HG03432 (cell line): ENCODE results near the gene NT5C1A.

Experiments used
- ATAC-seq: cut with Tn5 transposase; IDR thresholded peaks from one replicate; pipeline ENCODE4 v1.9.1; 2021; ENCODE audit warnings: mild to moderate bottlenecking, moderate library complexity; ENCODE audit not compliant: unreplicated experiment

NT5C1A gene

GRCh38 chr1:39663559-39663958, 8.3 kb downstream of the NT5C1A start:
- no peak for ATAC-seq

DNA sequence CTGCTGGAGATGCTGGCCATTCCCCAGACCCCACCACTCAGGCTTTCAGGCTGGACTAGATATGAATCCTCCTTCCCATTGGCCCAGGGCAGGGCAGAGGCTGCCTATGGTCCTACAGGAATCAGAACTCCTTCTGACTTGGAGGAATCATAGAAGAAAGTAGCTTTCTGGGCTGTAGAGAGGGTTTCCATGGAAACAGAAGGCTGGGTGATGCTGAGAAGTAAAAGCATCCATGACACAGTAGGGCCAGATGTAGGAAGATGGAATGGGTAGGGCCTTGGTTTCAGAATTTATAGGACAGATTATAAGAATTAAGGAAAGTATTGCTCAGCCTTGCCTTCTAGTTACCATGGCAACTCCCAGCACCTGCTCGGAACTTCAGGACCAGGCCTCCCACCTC, 9.0 kb downstream of the NT5C1A start:
- ATAC-seq = no peak

DNA sequence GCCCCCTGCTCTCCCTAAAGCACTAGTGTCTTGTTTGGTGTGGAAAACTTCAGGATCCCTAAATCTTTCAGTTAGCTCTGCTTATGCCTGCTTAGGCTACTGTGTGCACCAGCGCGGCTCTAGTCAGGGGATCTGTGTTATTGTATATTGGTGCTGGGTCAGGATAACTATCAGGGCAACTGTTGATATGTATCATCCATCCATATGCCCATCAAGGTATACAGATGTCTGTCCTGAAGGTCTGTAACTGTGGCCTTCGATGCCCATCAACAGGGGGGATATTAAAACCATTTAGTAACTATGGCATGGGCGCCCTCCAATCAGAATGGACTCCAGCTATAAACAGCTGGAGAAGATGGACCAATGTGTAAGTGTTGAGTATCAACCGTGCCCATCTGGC, 12.4 kb downstream of the NT5C1A start:
- ATAC-seq = no peak

DNA sequence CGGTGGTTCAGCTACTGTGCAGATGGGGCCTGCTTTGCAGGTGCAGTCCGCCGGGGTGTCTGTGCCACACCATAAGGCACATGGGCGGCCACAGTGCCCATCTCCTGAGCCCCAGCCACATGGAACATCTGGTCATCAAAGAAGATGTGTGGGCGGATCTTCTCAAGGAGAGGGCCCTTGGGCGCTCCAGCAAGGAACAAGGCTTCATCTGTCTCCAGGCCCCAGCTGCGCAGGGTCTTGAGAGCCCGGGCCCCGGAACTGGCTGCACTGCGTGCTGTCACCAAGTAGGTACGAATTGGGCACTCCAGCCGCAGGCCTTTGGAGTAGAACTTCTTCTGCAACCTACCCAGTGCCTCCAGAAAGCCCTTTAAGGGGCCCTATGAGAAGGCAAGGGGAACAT, 12.8 kb downstream of the NT5C1A start:
- no peak for ATAC-seq

DNA sequence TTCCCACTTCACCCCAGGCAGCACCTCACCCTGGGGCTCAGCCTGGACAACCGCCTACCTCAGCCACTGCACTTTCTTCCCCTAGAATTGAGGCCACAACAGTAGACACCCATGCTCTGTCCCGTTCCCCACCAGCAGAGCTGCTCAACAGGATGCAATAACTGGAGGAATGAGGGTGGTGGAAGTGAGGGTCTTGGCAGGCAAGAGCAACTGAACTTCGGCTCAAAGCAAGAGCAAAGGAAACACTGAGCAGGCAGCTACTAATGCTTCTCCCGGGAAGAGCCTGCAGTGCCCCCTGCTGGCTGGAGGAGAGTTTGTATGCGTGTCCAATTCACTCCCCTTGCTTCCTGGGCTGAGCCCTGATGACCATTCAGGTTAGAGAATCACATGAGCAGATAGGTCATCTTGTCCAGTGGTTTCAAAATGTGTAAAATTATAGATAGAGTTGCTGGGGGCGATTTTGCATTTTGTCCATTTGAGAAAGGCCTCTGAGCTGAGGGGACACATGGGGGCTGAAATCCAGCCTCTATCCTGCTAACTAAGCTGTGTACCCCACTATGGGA, 13.9 kb downstream of the NT5C1A start:
- ATAC-seq = no peak

DNA sequence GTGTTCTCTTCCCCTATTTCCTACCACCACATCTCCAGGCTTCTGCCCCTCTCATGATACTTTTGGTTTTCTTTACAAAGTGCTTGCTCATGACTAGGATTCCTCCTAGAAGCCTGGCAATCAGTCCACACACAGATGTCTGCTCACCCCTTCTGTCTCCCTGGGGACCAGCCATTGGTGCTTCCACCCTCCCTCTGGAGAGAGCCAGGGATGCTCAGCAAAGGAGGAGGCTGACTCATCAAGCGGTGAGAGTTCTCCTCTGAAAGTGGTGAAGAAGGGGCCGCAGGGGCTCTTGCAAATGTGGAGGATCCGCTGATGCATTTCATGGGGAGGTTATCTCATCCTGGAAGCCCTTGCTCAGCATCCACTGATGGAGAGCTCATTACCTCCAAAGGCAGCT, 14.5 kb downstream of the NT5C1A start:
- ATAC-seq = no peak

GRCh38 chr1:39656391-39656790, 15.5 kb downstream of the NT5C1A start:
- no peak for ATAC-seq

DNA sequence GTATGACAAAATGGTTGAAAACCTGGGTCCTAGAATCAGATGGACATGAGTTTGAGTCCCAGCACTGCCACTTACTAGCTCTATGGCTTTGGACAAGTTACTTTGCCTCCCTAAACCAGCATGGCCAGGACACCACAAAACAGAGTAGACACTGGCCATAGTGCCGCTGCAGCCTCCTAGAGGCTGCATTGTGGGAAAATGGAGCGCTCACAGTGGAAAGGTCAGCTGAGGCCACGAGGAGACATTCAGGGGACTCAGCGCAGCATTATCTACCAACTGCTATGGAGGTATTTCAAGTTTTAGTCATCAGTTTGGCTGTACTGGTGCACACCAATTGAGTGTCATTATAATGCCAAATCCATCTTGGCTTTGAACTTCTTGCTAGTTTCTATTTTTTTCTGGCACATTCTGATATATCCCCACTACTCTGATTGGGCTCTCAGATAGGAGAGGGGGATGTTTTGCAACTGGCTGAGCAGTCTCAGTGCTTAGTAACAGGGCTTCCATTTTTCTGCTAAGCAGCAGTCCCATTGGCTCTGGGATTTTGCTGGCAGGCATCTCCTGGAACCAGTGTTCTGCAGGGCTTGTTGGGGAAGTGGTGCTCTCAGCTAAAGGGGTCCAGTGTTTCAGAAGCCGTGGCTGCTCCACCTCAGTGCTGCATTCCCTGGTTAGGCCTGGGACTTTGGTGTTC, 16.2 kb downstream of the NT5C1A start:
- no peak for ATAC-seq

- no peak for ATAC-seq
Measured at GRCh38 chr1:39654291-39654690, 17.6 kb downstream of the NT5C1A start.

DNA sequence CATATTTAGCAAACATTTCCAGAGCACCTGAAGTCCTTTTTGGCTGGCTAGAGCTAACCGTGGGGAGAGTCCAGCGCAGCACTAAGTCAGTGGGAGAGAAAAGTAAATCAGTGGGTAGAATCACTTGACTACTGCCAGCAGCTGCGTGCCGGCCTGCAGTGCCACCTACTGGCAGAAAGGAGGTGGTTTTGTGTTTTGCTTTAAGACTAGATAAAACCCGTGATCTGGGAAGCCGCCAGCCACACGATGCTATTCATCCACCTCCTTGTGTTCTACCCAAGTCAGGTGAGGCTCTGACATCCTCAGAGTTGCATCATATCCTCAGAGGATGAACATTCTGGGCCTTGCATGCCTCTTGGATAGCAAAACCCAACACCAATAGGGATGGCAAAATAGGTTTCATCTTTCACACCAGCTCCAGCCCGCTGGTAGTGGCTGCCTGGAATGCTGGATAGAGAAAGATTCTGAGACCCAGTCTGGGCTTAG, 18.3 kb downstream of the NT5C1A start:
- no peak for ATAC-seq

GRCh38 chr1:39652554-39652953, 19.4 kb downstream of the NT5C1A start:
- ATAC-seq = no peak

GRCh38 chr1:39652105-39652504, 19.8 kb downstream of the NT5C1A start:
- ATAC-seq = no peak

DNA sequence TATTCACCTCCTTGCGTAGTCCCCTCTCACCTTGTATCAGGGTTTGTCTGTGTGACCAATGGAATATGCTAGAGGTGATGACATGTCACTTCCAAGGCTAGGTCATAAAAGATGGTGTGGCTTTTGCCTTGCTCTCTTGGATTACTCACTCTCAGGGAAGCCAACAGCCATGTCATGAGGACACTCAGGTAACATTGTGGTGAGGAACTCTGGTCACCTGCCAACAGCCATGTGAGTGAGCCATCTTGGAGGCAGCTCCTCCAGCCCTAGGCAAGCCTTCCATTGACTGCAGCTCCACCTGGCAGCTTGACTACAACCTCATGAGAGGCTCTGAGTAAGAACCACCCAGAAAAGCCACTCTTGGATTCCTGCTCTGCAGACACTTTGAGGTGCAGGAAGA, 21.5 kb downstream of the NT5C1A start:
- ATAC-seq = no peak

- no peak for ATAC-seq
Measured at GRCh38 chr1:39649636-39650185, 22.2 kb downstream of the NT5C1A start.

- no peak for ATAC-seq
Measured at GRCh38 chr1:39648496-39648895, 23.4 kb downstream of the NT5C1A start.

DNA sequence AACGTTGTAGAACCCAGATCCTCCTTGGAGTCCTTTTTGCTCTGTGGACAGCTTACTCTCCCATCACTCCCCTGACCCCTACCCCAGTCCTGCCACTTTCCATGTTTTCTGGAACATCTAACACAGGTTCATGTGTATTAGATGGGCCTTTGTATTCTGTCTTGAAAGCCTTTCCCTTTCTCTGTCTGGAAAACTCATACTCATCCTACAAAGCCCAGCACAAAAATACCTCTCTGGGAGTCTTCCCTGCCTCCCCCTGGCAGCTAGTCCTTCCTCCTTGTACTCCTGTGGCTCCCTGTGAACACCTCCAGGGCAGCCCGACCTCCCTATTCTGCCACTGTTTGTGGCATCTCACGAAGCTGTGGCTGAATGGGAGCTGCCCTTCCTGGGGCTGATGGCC, 24.7 kb downstream of the NT5C1A start:
- no peak for ATAC-seq

- no peak for ATAC-seq
Measured at GRCh38 chr1:39646232-39647081, 25.4 kb downstream of the NT5C1A start.

DNA sequence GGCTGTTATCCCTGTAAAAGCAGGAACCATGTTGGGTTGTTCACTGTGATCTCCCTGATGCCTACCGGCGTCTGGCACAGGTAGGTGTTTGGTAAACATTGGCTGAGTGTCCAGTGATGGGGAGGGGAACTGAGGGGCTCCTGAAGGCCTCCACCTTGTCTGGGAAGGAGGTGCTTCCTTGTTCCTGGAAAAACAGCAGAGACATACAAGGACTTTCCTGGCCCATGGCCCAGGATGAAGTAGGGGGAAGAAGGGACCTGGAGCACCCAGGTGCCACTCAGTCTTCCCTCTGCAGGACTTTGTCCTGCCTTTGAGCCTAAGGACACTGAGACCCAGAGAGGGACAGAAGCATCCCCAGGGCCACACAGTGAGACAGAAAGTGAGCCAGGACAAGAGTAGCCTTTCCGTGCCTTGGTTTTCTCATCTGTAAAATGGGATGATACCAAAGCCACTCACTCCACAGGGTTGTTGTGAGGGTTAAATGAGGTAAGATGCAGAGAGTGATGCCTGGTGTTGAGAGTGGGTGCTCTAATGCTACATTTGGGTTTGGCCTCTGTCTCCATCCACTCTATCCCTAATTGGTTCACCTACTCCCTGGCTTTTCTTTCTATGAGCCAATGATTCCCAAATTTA, 26.4 kb downstream of the NT5C1A start:
- ATAC-seq = no peak

DNA sequence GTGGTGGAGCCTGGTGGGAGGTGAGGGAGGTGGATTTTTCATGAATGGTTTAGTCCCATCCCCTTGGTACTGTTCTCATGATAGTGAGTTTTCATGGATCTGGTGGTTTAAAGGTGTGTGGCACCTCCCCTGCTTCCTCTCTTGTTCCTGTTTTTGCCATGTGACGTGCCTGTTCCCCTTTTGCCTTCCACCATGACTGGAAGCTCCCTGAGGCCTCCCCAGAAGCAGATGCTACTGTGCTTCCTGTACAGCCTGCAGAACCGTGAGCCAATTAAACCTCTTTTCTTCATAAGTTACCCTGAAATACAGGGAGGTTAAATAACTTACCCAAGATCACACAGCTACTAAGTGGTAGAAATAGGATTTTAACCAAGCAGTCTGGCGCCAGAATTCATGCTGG, 28.2 kb downstream of the NT5C1A start:
- ATAC-seq = no peak

GRCh38 chr1:39642796-39643195, 29.1 kb downstream of the NT5C1A start:
- ATAC-seq = no peak

GRCh38 chr1:39640861-39641260, 31.0 kb downstream of the NT5C1A start:
- ATAC-seq = no peak
